Osteoblast (primary cell): ENCODE data around the gene ATP6V0A4. TPM values are rescaled to one million over a fixed set of nuclear protein-coding genes. Genes with fewer than 3 reads are reported as not detected.

Source experiments
- DNase-seq: peaks from one replicate; pipeline ENCODE4 v3.0.0; 2011; ENCODE audit warnings: low spot score, mixed read lengths; ENCODE audit not compliant: insufficient read length; ENCODE audit errors: missing footprints
- H2AFZ ChIP-seq: 2 replicates; pipeline ENCODE4 v1.6.0; 2011; ENCODE audit warnings: mild to moderate bottlenecking, low read length
- H3K27ac ChIP-seq: 2 replicates; pipeline ENCODE4 v1.5.1; 2011; ENCODE audit warnings: mild to moderate bottlenecking, low read depth, low read length, moderate library complexity
- H3K27me3 ChIP-seq: 2 replicates; pipeline ENCODE4 v1.6.0; 2012; ENCODE audit warnings: mild to moderate bottlenecking, control low read depth, inconsistent platforms, low read length, moderate library complexity; ENCODE audit not compliant: insufficient read depth
- H3K36me3 ChIP-seq: 2 replicates; pipeline ENCODE4 v1.5.1; 2011; ENCODE audit warnings: mild to moderate bottlenecking, low read length, control low read depth, moderate library complexity; ENCODE audit not compliant: insufficient read depth
- H3K4me1 ChIP-seq: 2 replicates; pipeline ENCODE4 v1.5.1; 2011; ENCODE audit warnings: mild to moderate bottlenecking, low read length, control low read depth, moderate library complexity; ENCODE audit not compliant: insufficient read depth
- H3K4me2 ChIP-seq: 2 replicates; pipeline ENCODE4 v1.6.0; 2011; ENCODE audit warnings: mild to moderate bottlenecking, low read length; ENCODE audit not compliant: insufficient read depth
- H3K4me3 ChIP-seq: fragments of 200-600 bp; sonication (generic); 3 replicates; pipeline ENCODE4 v1.5.1; 2012; ENCODE audit warnings: mild to moderate bottlenecking, low read length, inconsistent platforms; ENCODE audit not compliant: insufficient read depth
- H3K79me2 ChIP-seq: 2 replicates; pipeline ENCODE4 v1.6.0; 2012; ENCODE audit warnings: mild to moderate bottlenecking, low read length, control low read depth, inconsistent platforms; ENCODE audit not compliant: insufficient read depth
- H3K9me3 ChIP-seq: 2 replicates; pipeline ENCODE4 v1.5.1; 2011; ENCODE audit warnings: low read depth, low read length, control low read depth
- H4K20me1 ChIP-seq: 2 replicates; pipeline ENCODE4 v1.6.0; 2012; ENCODE audit warnings: mild to moderate bottlenecking, low read length, control low read depth; ENCODE audit not compliant: insufficient read depth
- CTCF ChIP-seq: IDR thresholded peaks from 2 replicates; pipeline ENCODE4 v1.5.1; 2011; ENCODE audit warnings: mild to moderate bottlenecking, low read depth, low read length, moderate library complexity; ENCODE audit errors: extremely low read depth
- total RNA-seq: library from RNA; depleted of rRNA; stranded (reverse); fragments of >200 nt; gene quantifications from 2 replicates; pipeline ENCODE4 v1.2.3, GENCODE V29; 2012

Gene ATP6V0A4
- total RNA-seq, 1 donor, result under 0.01 TPM

DNA sequence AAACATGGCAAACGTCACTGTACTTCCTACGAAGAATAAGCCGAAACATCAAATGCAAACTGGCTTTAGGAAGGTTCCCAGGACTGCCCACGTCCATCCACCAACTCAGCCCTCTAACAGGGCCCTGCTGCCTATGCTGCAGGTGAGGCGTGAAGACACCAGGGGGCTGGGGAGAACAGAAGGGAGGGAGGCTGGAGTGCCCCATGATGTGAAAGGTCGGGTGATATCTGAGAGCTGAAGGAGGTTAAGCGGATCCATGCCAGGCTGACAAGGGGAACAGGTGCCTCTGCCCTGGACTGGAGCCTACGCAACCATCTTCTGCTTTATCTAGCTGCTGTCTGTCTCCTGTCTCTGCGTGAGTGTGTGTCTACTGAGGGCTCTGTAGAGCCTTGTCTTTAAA lies 40.2 kb upstream of the ATP6V0A4 start:
- H3K36me3 ChIP-seq, result peaks cover 4% of the 10 kb centered on the region
- no peak overlapping the region for H3K4me2 ChIP-seq
- H3K79me2 ChIP-seq, result no peaks in the 10 kb centered on the region
- no peaks in the 10 kb centered on the region for H4K20me1 ChIP-seq
- H3K27me3 ChIP-seq, result no peaks in the 10 kb centered on the region
- TF ChIP-seq CTCF, result no peak
- H2AFZ ChIP-seq, result no peak overlapping the region
- H3K9me3 ChIP-seq, result no peaks in the 10 kb centered on the region
- H3K4me1 ChIP-seq, result peaks cover 3% of the 10 kb centered on the region
- DNase-seq, result no peak
- H3K4me3 ChIP-seq, result no peak overlapping the region
- H3K27ac ChIP-seq, result no peak overlapping the region

GRCh38 chr7:138837627-138838026 lies 39.6 kb upstream of the ATP6V0A4 start:
- H2AFZ ChIP-seq, result no peak overlapping the region

GRCh38 chr7:138835087-138835486 lies 37.1 kb upstream of the ATP6V0A4 start:
- Histone ChIP-seq H3K36me3 (peaks cover 4% of the 10 kb centered on the region), H3K4me2 (no peak overlapping the region), H3K9me3 (no peaks in the 10 kb centered on the region), H3K79me2 (no peaks in the 10 kb centered on the region), H3K27me3 (no peaks in the 10 kb centered on the region), H3K4me3 (no peak overlapping the region), H3K4me1 (no peaks in the 10 kb centered on the region), H3K27ac (no peak overlapping the region), H4K20me1 (no peaks in the 10 kb centered on the region), H2AFZ (no peak overlapping the region)
- no peak for DNase-seq
- no peak for TF ChIP-seq CTCF

More at GRCh38 chr7:138837627-138838026, 39.6 kb upstream of the ATP6V0A4 start:
- no peaks in the 10 kb centered on the region for H3K27me3 ChIP-seq
- no peak overlapping the region for H3K4me2 ChIP-seq
- H3K79me2 ChIP-seq, result no peaks in the 10 kb centered on the region
- peaks cover 4% of the 10 kb centered on the region for H3K36me3 ChIP-seq
- DNase-seq, result no peak
- no peak overlapping the region for H3K27ac ChIP-seq
- no peak overlapping the region for H3K4me3 ChIP-seq
- TF ChIP-seq CTCF, result no peak
- no peaks in the 10 kb centered on the region for H4K20me1 ChIP-seq
- peaks cover 3% of the 10 kb centered on the region for H3K4me1 ChIP-seq
- H3K9me3 ChIP-seq, result no peaks in the 10 kb centered on the region

DNA sequence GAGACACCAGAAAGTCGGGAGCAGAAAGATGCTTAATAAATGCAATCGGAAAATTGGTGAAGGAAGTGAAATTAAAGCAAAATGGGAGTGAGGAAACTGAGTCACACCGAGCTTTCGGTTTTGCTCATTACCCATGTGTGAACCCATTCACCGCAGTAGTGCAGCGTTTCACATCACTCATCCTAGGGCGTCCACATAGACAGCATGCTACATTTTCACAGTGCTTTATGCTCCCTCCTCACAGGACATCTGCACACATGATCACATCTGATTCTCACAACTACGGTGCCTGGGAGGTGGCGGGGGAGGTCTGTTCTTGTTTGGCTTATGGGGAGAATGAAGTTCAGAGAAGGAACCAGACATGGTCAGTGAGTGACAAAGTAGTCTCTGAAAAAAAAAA lies 36.6 kb upstream of the ATP6V0A4 start:
- no peak overlapping the region for H3K27ac ChIP-seq

More for the DNA sequence above, 36.6 kb upstream of the ATP6V0A4 start:
- Histone ChIP-seq H2AFZ (no peak overlapping the region), H3K79me2 (no peaks in the 10 kb centered on the region), H3K4me2 (no peak overlapping the region), H3K36me3 (peaks cover 4% of the 10 kb centered on the region), H3K27me3 (no peaks in the 10 kb centered on the region), H4K20me1 (no peaks in the 10 kb centered on the region), H3K4me3 (no peak overlapping the region), H3K4me1 (no peaks in the 10 kb centered on the region), H3K9me3 (no peaks in the 10 kb centered on the region)
- no peak for TF ChIP-seq CTCF
- DNase-seq, result no peak
